ENCODE data around the gene WIPF1. TPM values are rescaled to one million over a fixed set of nuclear protein-coding genes. Genes with fewer than 3 reads are reported as not detected.

WIPF1 gene
- total RNA-seq, 1 donor from 2014 or later: 7.6 TPM

DNA sequence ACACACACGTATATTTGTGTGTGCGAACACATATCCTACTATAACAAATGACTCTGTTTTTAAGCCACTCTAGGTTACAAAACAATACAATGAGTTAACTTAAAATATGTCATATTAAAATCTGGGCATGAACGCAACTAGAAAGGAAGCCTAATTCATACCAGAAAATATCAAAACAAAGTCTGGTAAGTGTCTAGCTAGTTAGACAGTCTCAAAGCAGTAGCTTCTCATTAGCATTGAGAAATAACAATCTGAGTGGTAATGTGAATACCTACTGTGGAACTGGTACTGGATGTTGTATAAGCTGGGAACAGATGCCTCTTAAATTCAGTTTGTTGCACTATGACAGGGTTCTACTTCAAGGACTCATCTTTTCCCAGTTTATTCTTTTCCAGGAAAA is 32.5 kb upstream of the WIPF1 start:
- no peak for DNase-seq (ENCODE audit: low read depth)
- no peak overlapping the region for H3K4me3 ChIP-seq (ENCODE audit: low read depth, low read length)
- TF ChIP-seq, protein P1, sequence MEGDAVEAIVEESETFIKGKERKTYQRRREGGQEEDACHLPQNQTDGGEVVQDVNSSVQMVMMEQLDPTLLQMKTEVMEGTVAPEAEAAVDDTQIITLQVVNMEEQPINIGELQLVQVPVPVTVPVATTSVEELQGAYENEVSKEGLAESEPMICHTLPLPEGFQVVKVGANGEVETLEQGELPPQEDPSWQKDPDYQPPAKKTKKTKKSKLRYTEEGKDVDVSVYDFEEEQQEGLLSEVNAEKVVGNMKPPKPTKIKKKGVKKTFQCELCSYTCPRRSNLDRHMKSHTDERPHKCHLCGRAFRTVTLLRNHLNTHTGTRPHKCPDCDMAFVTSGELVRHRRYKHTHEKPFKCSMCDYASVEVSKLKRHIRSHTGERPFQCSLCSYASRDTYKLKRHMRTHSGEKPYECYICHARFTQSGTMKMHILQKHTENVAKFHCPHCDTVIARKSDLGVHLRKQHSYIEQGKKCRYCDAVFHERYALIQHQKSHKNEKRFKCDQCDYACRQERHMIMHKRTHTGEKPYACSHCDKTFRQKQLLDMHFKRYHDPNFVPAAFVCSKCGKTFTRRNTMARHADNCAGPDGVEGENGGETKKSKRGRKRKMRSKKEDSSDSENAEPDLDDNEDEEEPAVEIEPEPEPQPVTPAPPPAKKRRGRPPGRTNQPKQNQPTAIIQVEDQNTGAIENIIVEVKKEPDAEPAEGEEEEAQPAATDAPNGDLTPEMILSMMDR (conservative IDR thresholded peaks at IDR 0.05; ENCODE audit: low read depth, low read length): no peak

DNA sequence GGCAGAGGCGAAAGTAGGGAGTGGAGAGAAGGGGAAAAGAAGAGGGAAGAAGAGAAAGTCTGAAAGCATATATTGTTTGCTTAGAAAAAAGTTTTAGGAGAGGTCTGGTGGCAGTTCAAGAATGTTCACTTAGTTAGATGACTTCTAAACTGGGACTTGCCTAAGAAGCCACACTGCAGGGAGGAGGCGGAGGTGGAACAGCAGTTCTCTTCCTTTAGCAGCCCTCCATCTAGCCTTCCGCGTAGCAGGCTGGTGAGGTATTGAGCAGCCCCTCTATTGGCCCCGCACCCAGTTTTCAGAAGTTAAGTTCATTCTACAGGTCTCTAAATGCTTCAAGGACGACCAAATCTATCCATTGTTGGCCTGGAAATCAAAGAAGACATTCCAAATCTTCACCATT is 31.9 kb upstream of the WIPF1 start:
- no peak for DNase-seq (ENCODE audit: low read depth)
- TF ChIP-seq, protein P1 (conservative IDR thresholded peaks at IDR 0.05; ENCODE audit: low read depth, low read length): no peak
- no peak overlapping the region for H3K4me3 ChIP-seq (ENCODE audit: low read depth, low read length)

DNA sequence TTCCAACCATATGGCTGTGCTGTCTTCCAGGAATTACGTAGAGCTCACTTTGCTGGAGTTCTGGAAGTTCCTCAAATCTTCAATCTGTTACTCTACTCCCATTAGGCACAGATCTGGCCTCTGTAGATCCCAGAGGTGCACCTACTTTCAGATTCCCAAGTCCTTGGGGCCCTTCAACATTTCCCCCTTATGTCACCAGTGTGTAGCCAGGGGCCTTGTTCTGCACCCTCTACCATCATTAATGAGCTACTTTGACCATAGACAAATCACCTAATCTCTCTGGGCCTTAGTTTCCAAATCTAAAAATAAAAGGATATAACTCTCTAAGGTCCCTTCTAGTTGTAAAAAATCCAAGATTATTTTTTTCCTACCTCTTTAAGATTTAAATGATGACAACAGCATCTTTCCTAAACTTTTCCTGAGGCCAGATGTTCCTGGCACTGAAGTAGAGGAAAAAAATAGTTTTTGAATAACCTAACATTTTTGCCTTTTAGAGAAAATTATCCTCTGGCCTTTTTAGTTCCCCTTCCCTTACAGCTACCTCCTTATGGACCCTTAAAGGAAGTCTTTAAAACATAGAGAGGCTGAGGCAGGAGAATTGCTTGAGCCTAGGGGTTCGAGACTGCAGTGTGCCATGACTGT is 31.0 kb upstream of the WIPF1 start:
- TF ChIP-seq, protein P1 (conservative IDR thresholded peaks at IDR 0.05; ENCODE audit: low read depth, low read length): no peak
- no peak overlapping the region for H3K4me3 ChIP-seq (ENCODE audit: low read depth, low read length)

DNA sequence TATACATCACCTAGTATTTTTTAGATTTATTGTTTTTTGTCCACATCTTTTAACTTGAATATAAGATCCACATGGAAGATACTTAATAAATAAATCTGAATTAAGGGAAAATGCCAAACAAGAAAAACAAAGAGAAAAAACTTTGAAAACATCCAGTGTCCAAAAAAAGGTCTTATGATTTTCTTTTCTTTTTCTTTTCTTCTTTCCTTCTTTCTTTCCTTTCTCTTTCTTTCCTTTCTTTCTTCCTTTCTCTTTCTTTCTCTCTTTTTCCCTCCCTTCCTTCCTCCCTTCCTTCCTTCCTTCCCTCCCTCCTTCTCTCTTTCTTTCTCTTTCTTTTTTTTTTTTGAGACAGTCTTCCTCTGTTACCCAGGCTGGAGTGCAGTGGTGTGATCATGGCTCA is 29.6 kb upstream of the WIPF1 start:
- no peak for DNase-seq (ENCODE audit: low read depth)
- TF ChIP-seq, protein P1 (conservative IDR thresholded peaks at IDR 0.05; ENCODE audit: low read depth, low read length): no peak
- no peak overlapping the region for H3K4me3 ChIP-seq (ENCODE audit: low read depth, low read length)

More for the DNA sequence above, 31.0 kb upstream of the WIPF1 start:
- DNase-seq (ENCODE audit: low read depth): no peak

DNA sequence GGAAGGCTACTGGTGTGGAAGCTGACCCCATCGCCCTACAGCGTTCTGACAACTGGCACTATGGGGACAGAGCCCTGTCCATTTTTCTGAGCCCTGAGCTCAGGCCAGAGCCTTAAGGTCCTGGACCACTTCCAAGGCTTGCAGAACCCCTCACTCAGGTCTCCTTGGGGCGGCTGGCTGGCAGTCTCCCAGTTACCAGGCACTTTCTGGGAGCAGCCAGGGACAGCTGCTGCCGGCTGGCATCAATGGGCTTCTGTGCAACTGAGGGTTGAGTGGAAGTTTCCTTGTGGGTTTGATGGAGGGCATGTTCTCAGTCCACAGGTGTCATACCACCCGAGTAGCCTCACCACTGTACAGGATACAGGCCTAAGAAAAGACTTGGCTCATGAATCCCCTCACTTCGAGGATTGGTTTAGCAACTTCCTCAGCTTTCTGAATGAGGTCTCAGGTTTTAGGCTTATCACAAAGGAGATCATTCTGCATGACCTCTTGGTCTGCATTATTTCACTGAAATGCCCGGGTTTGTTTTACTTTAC is 27.4 kb upstream of the WIPF1 start:
- TF ChIP-seq, protein P1 (conservative IDR thresholded peaks at IDR 0.05; ENCODE audit: low read depth, low read length): no peak
- no peak for DNase-seq (ENCODE audit: low read depth)
- no peak overlapping the region for H3K4me3 ChIP-seq (ENCODE audit: low read depth, low read length)

DNA sequence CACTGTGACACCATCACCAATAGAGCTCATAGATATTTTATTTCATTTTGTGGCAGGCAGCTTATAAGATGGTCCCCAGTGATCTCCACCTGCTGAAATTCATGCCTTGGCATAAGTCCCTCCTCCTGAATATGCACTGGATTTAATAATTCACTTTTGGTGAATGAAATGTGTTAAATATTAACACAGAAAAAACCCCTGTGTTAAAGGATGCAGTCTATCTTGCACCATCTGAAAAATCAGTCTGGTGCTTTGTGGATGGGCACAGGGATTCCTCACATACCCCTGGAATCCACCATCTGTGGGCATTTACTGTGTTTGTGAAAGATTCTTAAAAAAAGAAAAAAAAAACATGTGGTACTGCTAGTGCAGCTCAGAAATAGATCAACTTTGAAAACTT is 26.1 kb upstream of the WIPF1 start:
- TF ChIP-seq, protein P1 (conservative IDR thresholded peaks at IDR 0.05; ENCODE audit: low read depth, low read length): no peak
- no peak overlapping the region for H3K4me3 ChIP-seq (ENCODE audit: low read depth, low read length)
- peak; percentile 50 for DNase-seq (ENCODE audit: low read depth)

DNA sequence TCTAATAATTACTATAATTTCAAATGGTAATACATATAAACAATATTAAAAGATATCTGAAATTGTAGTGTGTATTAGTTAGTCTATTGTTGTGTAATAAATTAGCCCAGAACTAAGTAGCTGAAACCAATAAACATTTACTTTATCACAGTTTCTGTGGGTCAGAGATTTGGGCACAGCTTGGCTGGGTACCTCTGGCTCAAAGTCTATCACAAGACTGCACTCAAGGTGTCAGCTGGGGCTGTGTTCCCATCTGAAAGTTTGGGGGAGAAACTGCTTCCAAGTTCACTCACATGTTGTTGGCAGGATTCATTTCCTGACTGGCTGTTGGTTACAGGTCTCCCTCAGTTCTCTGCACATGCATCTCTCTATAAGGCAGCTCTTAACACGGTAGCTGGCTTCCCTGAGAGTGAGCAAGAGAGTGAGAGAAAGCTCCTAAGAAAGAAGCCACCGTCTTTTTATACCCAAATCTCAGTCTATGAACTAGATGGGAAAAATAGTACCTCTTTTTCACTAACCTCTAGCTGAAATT is 25.6 kb upstream of the WIPF1 start:
- no peak overlapping the region for H3K4me3 ChIP-seq (ENCODE audit: low read depth, low read length)
- no peak for DNase-seq (ENCODE audit: low read depth)
- TF ChIP-seq, protein P1 (conservative IDR thresholded peaks at IDR 0.05; ENCODE audit: low read depth, low read length): no peak
